ENCODE measurements around the gene PEX19. TPM values are rescaled to one million over a fixed set of nuclear protein-coding genes. Genes with fewer than 3 reads are reported as not detected.
A peak's percentile ranks its signal among the peaks of the same experiment; 100 is the strongest.

PEX19 gene
- polyA plus RNA-seq, 3 donors, result 79.0 to 88.5 (median 80.8) TPM

GRCh38 chr1:160257411-160258015 is 27.4 kb downstream of the PEX19 start:
- DNase-seq (ENCODE audit: extremely low read depth in 1 of 11, low read depth in 9 of 11, low spot score in 4 of 11), result no peak

GRCh38 chr1:160256396-160257046 is 28.4 kb downstream of the PEX19 start:
- no peak for DNase-seq (ENCODE audit: extremely low read depth in 1 of 11, low read depth in 9 of 11, low spot score in 4 of 11)

GRCh38 chr1:160255781-160256300 is 29.1 kb downstream of the PEX19 start:
- DNase-seq (ENCODE audit: extremely low read depth in 1 of 11, low read depth in 9 of 11, low spot score in 4 of 11), result no peak

- peak in 9 of 11 donors; percentile 36 to 77 (median 42) for DNase-seq (ENCODE audit: extremely low read depth in 1 of 11, low read depth in 9 of 11, low spot score in 4 of 11)
These were observed 33.0 kb downstream of the PEX19 start for GRCh38 chr1:160251687-160252526.

- no peak for DNase-seq (ENCODE audit: extremely low read depth in 1 of 11, low read depth in 9 of 11, low spot score in 4 of 11)
These were observed 33.9 kb downstream of the PEX19 start for GRCh38 chr1:160251011-160251410.

- peak in 1 of 11 donors; percentile 18 for DNase-seq (ENCODE audit: extremely low read depth in 1 of 11, low read depth in 9 of 11, low spot score in 4 of 11)
These were observed 37.9 kb downstream of the PEX19 start for GRCh38 chr1:160247053-160247452.

GRCh38 chr1:160245434-160245833 is 39.5 kb downstream of the PEX19 start:
- DNase-seq (ENCODE audit: extremely low read depth in 1 of 11, low read depth in 9 of 11, low spot score in 4 of 11), result no peak

GRCh38 chr1:160244209-160244608 is 40.7 kb downstream of the PEX19 start:
- DNase-seq (ENCODE audit: extremely low read depth in 1 of 11, low read depth in 9 of 11, low spot score in 4 of 11), result no peak

GRCh38 chr1:160243767-160244166 is 41.2 kb downstream of the PEX19 start:
- DNase-seq (ENCODE audit: extremely low read depth in 1 of 11, low read depth in 9 of 11, low spot score in 4 of 11), result no peak

GRCh38 chr1:160239582-160240299 is 45.2 kb downstream of the PEX19 start:
- no peak for DNase-seq (ENCODE audit: extremely low read depth in 1 of 11, low read depth in 9 of 11, low spot score in 4 of 11)

- DNase-seq (ENCODE audit: extremely low read depth in 1 of 11, low read depth in 9 of 11, low spot score in 4 of 11), result no peak
These were observed 46.5 kb downstream of the PEX19 start for GRCh38 chr1:160238408-160238807.

GRCh38 chr1:160237558-160237957 is 47.4 kb downstream of the PEX19 start:
- DNase-seq (ENCODE audit: extremely low read depth in 1 of 11, low read depth in 9 of 11, low spot score in 4 of 11), result no peak

GRCh38 chr1:160236806-160237205 is 48.1 kb downstream of the PEX19 start:
- DNase-seq (ENCODE audit: extremely low read depth in 1 of 11, low read depth in 9 of 11, low spot score in 4 of 11), result no peak

- DNase-seq (ENCODE audit: extremely low read depth in 1 of 11, low read depth in 9 of 11, low spot score in 4 of 11), result no peak
These were observed 52.0 kb downstream of the PEX19 start for GRCh38 chr1:160232911-160233310.

- no peak for DNase-seq (ENCODE audit: extremely low read depth in 1 of 11, low read depth in 9 of 11, low spot score in 4 of 11)
These were observed 56.5 kb downstream of the PEX19 start for GRCh38 chr1:160228431-160228830.

- no peak for DNase-seq (ENCODE audit: extremely low read depth in 1 of 11, low read depth in 9 of 11, low spot score in 4 of 11)
These were observed 57.4 kb downstream of the PEX19 start for GRCh38 chr1:160227561-160227960.

GRCh38 chr1:160227034-160227433 is 57.9 kb downstream of the PEX19 start:
- no peak for DNase-seq (ENCODE audit: extremely low read depth in 1 of 11, low read depth in 9 of 11, low spot score in 4 of 11)

Measured in renal cortex interstitium (tissue), 11 donors.